Measurements from ENCODE around the gene FOXN1.
A peak's percentile ranks its signal among the peaks of the same experiment; 100 is the strongest.
"Not testable (repeated sequence)": the region's sequence is repeated elsewhere in the genome, so short reads cannot be mapped to it uniquely, and the experiment has no call there.

FOXN1 gene

GRCh38 chr17:28549236-28550132, 43.3 kb downstream of the FOXN1 start:
- DNase-seq: peak in 3 of 4 experiments; percentile 12 to 29 (median 12)

GRCh38 chr17:28550858-28551257, 44.7 kb downstream of the FOXN1 start:
- no peak for DNase-seq

GRCh38 chr17:28551421-28552175, 45.5 kb downstream of the FOXN1 start:
- DNase-seq: no peak

GRCh38 chr17:28552176-28552999, 46.2 kb downstream of the FOXN1 start, which contains the start of gene UNC119:
TSS of gene UNC119 (minus strand) at chr17:28552624. CDS start at chr17:28552557, 67 bp downstream.
- peak in 3 of 4 experiments; percentile 37 to 77 (median 60) for DNase-seq

GRCh38 chr17:28553000-28553505, 46.9 kb downstream of the FOXN1 start:
- no peak for DNase-seq

GRCh38 chr17:28554565-28554964, 48.4 kb downstream of the FOXN1 start:
- no peak for DNase-seq

GRCh38 chr17:28555022-28555421, 48.9 kb downstream of the FOXN1 start:
- no peak for DNase-seq

- DNase-seq: no peak
Observed at GRCh38 chr17:28563475-28563874, 57.3 kb downstream of the FOXN1 start.

- DNase-seq: no peak
Observed at GRCh38 chr17:28567604-28568003, 61.5 kb downstream of the FOXN1 start.

GRCh38 chr17:28569446-28569845, 63.3 kb downstream of the FOXN1 start:
- no peak for DNase-seq

- peak in 3 of 4 experiments; percentile 24 to 34 (median 25) for DNase-seq
Observed at GRCh38 chr17:28570716-28571360, 64.7 kb downstream of the FOXN1 start.

- DNase-seq: peak; percentile 77 to 83 (median 82)
Observed at GRCh38 chr17:28571361-28572122, 65.4 kb downstream of the FOXN1 start, which contains the start of gene PIGS. TSS of gene PIGS (minus strand) at chr17:28571524. CDS start at chr17:28571496, 28 bp downstream.

- DNase-seq: no peak
Observed at GRCh38 chr17:28572259-28573039, 66.3 kb downstream of the FOXN1 start.

GRCh38 chr17:28573040-28573380, 66.9 kb downstream of the FOXN1 start:
- no peak for DNase-seq

GRCh38 chr17:28573521-28573920, 67.4 kb downstream of the FOXN1 start:
- no peak for DNase-seq

- DNase-seq: no peak
Observed at GRCh38 chr17:28573966-28574480, 67.9 kb downstream of the FOXN1 start.

GRCh38 chr17:28574526-28574925, 68.4 kb downstream of the FOXN1 start:
- DNase-seq: no peak

- DNase-seq: no peak
Observed at GRCh38 chr17:28575126-28575795, 69.1 kb downstream of the FOXN1 start.

- not testable (repeated sequence) for DNase-seq
Observed at GRCh38 chr17:28576016-28576415, 69.9 kb downstream of the FOXN1 start.
